GM12873 (cell line): ENCODE measurements around the gene ZNF678.

ENCODE experiments used
- TF ChIP-seq, protein P1 (sequence below): IDR thresholded peaks from 2 replicates; pipeline ENCODE4 v1.5.1; 2012; ENCODE audit warnings: low read depth, mild to moderate bottlenecking, moderate library complexity, low read length, control low read depth; ENCODE audit not compliant: insufficient read depth; ENCODE audit errors: missing control alignments

Gene ZNF678

GRCh38 chr1:227546598-227547309 is 16.6 kb upstream of the ZNF678 start:
- TF ChIP-seq, protein P1, sequence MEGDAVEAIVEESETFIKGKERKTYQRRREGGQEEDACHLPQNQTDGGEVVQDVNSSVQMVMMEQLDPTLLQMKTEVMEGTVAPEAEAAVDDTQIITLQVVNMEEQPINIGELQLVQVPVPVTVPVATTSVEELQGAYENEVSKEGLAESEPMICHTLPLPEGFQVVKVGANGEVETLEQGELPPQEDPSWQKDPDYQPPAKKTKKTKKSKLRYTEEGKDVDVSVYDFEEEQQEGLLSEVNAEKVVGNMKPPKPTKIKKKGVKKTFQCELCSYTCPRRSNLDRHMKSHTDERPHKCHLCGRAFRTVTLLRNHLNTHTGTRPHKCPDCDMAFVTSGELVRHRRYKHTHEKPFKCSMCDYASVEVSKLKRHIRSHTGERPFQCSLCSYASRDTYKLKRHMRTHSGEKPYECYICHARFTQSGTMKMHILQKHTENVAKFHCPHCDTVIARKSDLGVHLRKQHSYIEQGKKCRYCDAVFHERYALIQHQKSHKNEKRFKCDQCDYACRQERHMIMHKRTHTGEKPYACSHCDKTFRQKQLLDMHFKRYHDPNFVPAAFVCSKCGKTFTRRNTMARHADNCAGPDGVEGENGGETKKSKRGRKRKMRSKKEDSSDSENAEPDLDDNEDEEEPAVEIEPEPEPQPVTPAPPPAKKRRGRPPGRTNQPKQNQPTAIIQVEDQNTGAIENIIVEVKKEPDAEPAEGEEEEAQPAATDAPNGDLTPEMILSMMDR = no peak

DNA sequence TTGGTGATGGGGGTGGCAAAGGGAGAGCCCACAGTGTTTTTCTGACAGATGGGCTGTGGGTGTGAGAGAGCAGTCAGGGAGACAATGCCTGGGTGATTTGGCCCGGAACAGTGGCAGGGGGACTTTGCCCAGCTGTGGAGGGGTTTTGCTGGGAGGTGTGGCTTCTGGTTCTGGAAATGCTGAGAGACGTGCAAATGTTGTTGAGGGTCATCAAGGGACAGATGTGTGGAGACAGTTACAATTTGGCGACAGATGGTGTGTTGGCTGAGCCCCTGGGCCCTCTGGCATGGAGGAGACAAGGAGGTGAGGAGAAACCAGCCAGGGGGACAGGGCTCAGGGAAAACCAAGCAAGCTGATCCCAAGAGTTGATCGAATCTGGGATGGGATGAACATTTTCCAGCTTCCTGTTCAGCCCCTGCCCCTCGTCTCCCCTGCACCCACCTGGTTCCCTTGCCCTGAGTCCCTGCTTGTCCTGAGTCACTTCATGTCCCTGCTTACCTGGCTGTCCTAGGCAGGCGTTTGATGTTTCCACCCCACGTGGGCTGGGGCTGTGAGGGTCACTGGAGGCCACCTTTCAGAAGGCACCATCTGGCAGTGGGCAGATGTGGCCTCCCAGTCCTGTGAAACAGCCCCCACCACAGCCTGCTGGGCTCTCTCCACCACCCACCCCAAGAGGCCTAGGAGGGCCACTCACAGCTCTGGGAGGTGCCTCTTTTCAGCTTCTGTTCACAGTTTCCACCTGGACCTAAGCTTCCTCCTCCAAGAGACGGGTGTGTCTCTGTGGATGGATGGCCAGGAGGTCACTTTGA is 15.8 kb upstream of the ZNF678 start:
- TF ChIP-seq, protein P1 = no peak

GRCh38 chr1:227548119-227548397 is 15.3 kb upstream of the ZNF678 start:
- TF ChIP-seq, protein P1 = no peak

GRCh38 chr1:227548448-227548847 is 14.9 kb upstream of the ZNF678 start:
- TF ChIP-seq, protein P1 = no peak

DNA sequence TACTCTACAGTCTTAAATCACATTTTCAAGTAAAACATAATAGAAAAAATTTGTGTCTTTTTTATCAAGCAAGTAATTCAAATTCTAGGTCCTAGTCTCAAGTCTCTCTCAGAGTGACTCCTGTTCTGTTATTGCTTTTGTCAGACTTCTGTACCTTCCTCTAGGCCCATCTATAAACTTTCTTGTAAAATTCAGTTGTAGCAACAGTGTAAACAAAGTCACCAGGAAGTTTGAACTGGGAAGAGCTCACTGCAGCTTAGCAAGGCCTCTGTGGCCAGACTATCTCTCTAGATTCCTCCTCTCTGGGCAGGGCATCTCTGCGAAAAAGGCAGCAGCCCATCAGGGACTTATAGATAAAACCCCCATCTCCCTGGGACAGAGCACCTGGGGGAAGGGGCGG is 13.5 kb upstream of the ZNF678 start:
- TF ChIP-seq, protein P1 = no peak

- TF ChIP-seq, protein P1 = no peak
Observed at GRCh38 chr1:227556288-227556687, 7.1 kb upstream of the ZNF678 start.

- TF ChIP-seq, protein P1 = no peak
Observed at GRCh38 chr1:227557962-227558725, 5.2 kb upstream of the ZNF678 start.
